CD14-positive monocyte (primary cell): ENCODE data around the gene CEBPG. TPM values are rescaled to one million over a fixed set of nuclear protein-coding genes. Genes with fewer than 3 reads are reported as not detected.
A peak's percentile ranks its signal among the peaks of the same experiment; 100 is the strongest.

Experiments used
- DNase-seq, 3 donors: peaks; one replicate each; pipeline ENCODE4 v3.0.0-alpha.2; 2011 to 2022
- H2AFZ ChIP-seq: 2 replicates; pipeline ENCODE4 v1.6.0; 2012; ENCODE audit warnings: mild to moderate bottlenecking, low read depth, low read length, inconsistent platforms; ENCODE audit not compliant: insufficient read depth, poor library complexity, severe bottlenecking
- H3K27ac ChIP-seq, 2 donors: 1 replicate in 1 of 2; 2 replicates in 1 of 2; pipeline ENCODE4 v1.5.1; 2012 to 2013; ENCODE audit warnings: low read length in 2 of 2, control low read depth in 1 of 2, inconsistent platforms in 1 of 2, low read depth in 1 of 2, mild to moderate bottlenecking in 1 of 2
- H3K27me3 ChIP-seq, 2 donors: one replicate each; pipeline versions ENCODE4 v1.6.0 to v1.6.1; 2011 to 2013; ENCODE audit warnings: low read length in 2 of 2; ENCODE audit not compliant: control insufficient read depth in 2 of 2, insufficient read depth in 2 of 2
- H3K36me3 ChIP-seq, 2 donors: replicated peaks in 1 of 2; 1 replicate in 1 of 2; 2 replicates in 1 of 2; pipeline versions ENCODE4 v1.5.1 to v1.6.1; 2012 to 2013; ENCODE audit warnings: low read length in 2 of 2, control low read depth in 1 of 2, inconsistent platforms in 1 of 2, mild to moderate bottlenecking in 1 of 2; ENCODE audit not compliant: insufficient read depth in 2 of 2, control insufficient read depth in 1 of 2
- H3K4me1 ChIP-seq, 2 donors: 1 replicate in 1 of 2; 2 replicates in 1 of 2; pipeline versions ENCODE4 v1.5.1 to v1.6.1; 2012 to 2013; ENCODE audit warnings: low read length in 2 of 2, control low read depth in 1 of 2, inconsistent platforms in 1 of 2, mild to moderate bottlenecking in 1 of 2, moderate library complexity in 1 of 2; ENCODE audit not compliant: insufficient read depth in 2 of 2, control insufficient read depth in 1 of 2
- H3K4me2 ChIP-seq: replicated peaks from 2 replicates; pipeline ENCODE3; 2012; ENCODE audit warnings: low read length, moderate library complexity, mild to moderate bottlenecking; ENCODE audit not compliant: poor library complexity, severe bottlenecking; ENCODE audit errors: extremely low read depth
- H3K4me3 ChIP-seq, 3 experiments: fragments of 200-600 bp in 1 of 3; sonication (generic) in 1 of 3; replicated peaks in 1 of 3; 1 replicate in 2 of 3; 2 replicates in 1 of 3; pipeline ENCODE4 v1.5.1; 2011 to 2013; ENCODE audit warnings: low read length in 3 of 3, mild to moderate bottlenecking in 3 of 3, control low read depth in 2 of 3, low read depth in 2 of 3, inconsistent platforms in 1 of 3, moderate library complexity in 1 of 3
- H3K79me2 ChIP-seq: 2 replicates; pipeline ENCODE4 v1.6.0; 2012; ENCODE audit warnings: mild to moderate bottlenecking, control low read depth, inconsistent platforms, low read length, moderate library complexity; ENCODE audit not compliant: insufficient read depth
- H3K9ac ChIP-seq: 2 replicates; pipeline ENCODE4 v1.6.0; 2017; ENCODE audit warnings: low read length, mild to moderate bottlenecking; ENCODE audit not compliant: insufficient read depth, poor library complexity, severe bottlenecking
- H3K9me3 ChIP-seq, 2 donors: replicated peaks in 1 of 2; 1 replicate in 1 of 2; 2 replicates in 1 of 2; pipeline versions ENCODE4 v1.5.1 to v1.6.1; 2012 to 2013; ENCODE audit warnings: low read length in 2 of 2, control low read depth in 1 of 2; ENCODE audit not compliant: control insufficient read depth in 1 of 2, insufficient read depth in 1 of 2
- H4K20me1 ChIP-seq: 2 replicates; pipeline ENCODE4 v1.6.0; 2012; ENCODE audit warnings: mild to moderate bottlenecking, low read length, control low read depth, moderate library complexity; ENCODE audit not compliant: insufficient read depth
- H3K27ac Mint-ChIP-seq, 7 donors: one replicate each; pipeline ENCODE4 v1.8.0; 2020; ENCODE audit warnings: mild to moderate bottlenecking in 7 of 7, mixed read lengths in 7 of 7, moderate library complexity in 6 of 7, inconsistent platforms in 2 of 7
- H3K27me3 Mint-ChIP-seq, 3 donors: one replicate each; pipeline ENCODE4 v1.8.0; 2021 to 2022; ENCODE audit warnings: low read depth in 3 of 3, mild to moderate bottlenecking in 3 of 3, mixed read lengths in 3 of 3, moderate library complexity in 3 of 3, inconsistent platforms in 1 of 3
- H3K36me3 Mint-ChIP-seq, 2 donors: one replicate each; pipeline ENCODE4 v1.8.0; 2020; ENCODE audit warnings: mixed read lengths in 2 of 2, inconsistent platforms in 1 of 2, mild to moderate bottlenecking in 1 of 2
- H3K4me1 Mint-ChIP-seq: one replicate; pipeline ENCODE4 v1.8.0; 2020; ENCODE audit warnings: mild to moderate bottlenecking, mixed read lengths
- H3K4me3 Mint-ChIP-seq, 2 donors: one replicate each; pipeline ENCODE4 v1.8.0; 2020; ENCODE audit warnings: mild to moderate bottlenecking in 2 of 2, mixed read lengths in 2 of 2, moderate library complexity in 1 of 2
- H3K9me3 Mint-ChIP-seq, 7 donors: one replicate each; pipeline ENCODE4 v1.8.0; 2020 to 2022; ENCODE audit warnings: mixed read lengths in 7 of 7, mild to moderate bottlenecking in 6 of 7, moderate library complexity in 6 of 7, inconsistent platforms in 2 of 7
- CTCF ChIP-seq: fragments of 200-600 bp; IDR thresholded peaks from one replicate; pipeline ENCODE4 v1.8.0; 2022; ENCODE audit warnings: antibody characterized with exemption, mild to moderate bottlenecking
- WGBS: methylation state at CpG from one replicate; pipeline ENCODE4 v1.1.5; 2013; ENCODE audit warnings: missing lambda C conversion rate; ENCODE audit not compliant: insufficient coverage; 5-methylcytosine and 5-hydroxymethylcytosine counted together
- intact Hi-C, 2 donors: fragments of 100-400 bp; cut with micrococcal nuclease; formaldehyde crosslinking; loops; one replicate each; pipeline versions ENCODE4 v1.15.0 to v1.15.1; 2023
- polyA plus RNA-seq, 3 donors: library from polyadenylated mRNA; depleted of rRNA in 1 of 3; unstranded in 2 of 3; stranded (reverse) in 1 of 3; fragments of 300-500 nt in 2 of 3; fragments of >200 nt in 1 of 3; fragmentation: Illumina TruSeq in 2 of 3; gene quantifications; 1 replicate in 2 of 3; 2 replicates in 1 of 3; pipeline ENCODE4 v1.2.3, GENCODE V29; 2012 to 2021

The CEBPG gene
- polyA plus RNA-seq, 3 donors = 16.8 to 18.3 (median 17.8) TPM

GRCh38 chr19:33355535-33355934 is 18.0 kb upstream of the CEBPG start:
- H3K4me1 ChIP-seq = no peaks in the 10 kb centered on the region
- H3K4me1 Mint-ChIP-seq = no peaks in the 10 kb centered on the region
- no CpG with 5 or more reads among the region's 2 CpGs for WGBS
- intact Hi-C loops = no loop called here
- peaks cover 0 to 3% of the 10 kb centered on the region in 2 donors for H3K36me3 Mint-ChIP-seq
- H3K4me3 Mint-ChIP-seq = no peak overlapping the region
- peaks cover 1 to 4% (median 4%) of the 10 kb centered on the region in 3 donors for H3K27me3 Mint-ChIP-seq
- H3K36me3 ChIP-seq = no peaks in the 10 kb centered on the region
- H3K27ac ChIP-seq = no peak overlapping the region
- DNase-seq = no peak
- peaks cover 0 to 2% of the 10 kb centered on the region in 2 donors for H3K27me3 ChIP-seq
- no peak overlapping the region for H2AFZ ChIP-seq
- H4K20me1 ChIP-seq = no peaks in the 10 kb centered on the region
- no peak overlapping the region for H3K4me2 ChIP-seq
- no peak overlapping the region for H3K9ac ChIP-seq
- H3K9me3 ChIP-seq = peaks cover 6 to 10% of the 10 kb centered on the region in 2 donors
- no peak overlapping the region for H3K4me3 ChIP-seq
- peak overlapping the region in 1 of 7 donors; percentile 21 for H3K27ac Mint-ChIP-seq
- H3K9me3 Mint-ChIP-seq = peaks cover 11 to 20% (median 12%) of the 10 kb centered on the region in 7 donors
- no peaks in the 10 kb centered on the region for H3K79me2 ChIP-seq
- no peak for TF ChIP-seq CTCF

GRCh38 chr19:33357556-33357955 is 16.0 kb upstream of the CEBPG start:
- no peak for DNase-seq
- H2AFZ ChIP-seq = no peak overlapping the region
- H3K27ac ChIP-seq = no peak overlapping the region
- H3K27me3 ChIP-seq = no peaks in the 10 kb centered on the region
- TF ChIP-seq CTCF = no peak
- intact Hi-C loops = no loop called here
- no peak overlapping the region for H3K4me2 ChIP-seq
- no peaks in the 10 kb centered on the region for H3K36me3 ChIP-seq
- H3K9me3 Mint-ChIP-seq = peaks cover 10 to 15% (median 11%) of the 10 kb centered on the region in 7 donors
- H3K36me3 Mint-ChIP-seq = peaks cover 0 to 3% of the 10 kb centered on the region in 2 donors
- H3K4me3 ChIP-seq = no peak overlapping the region
- no peak overlapping the region for H3K9ac ChIP-seq
- H3K4me1 Mint-ChIP-seq = no peaks in the 10 kb centered on the region
- peaks cover 1 to 5% (median 4%) of the 10 kb centered on the region in 3 donors for H3K27me3 Mint-ChIP-seq
- no peak overlapping the region for H3K4me3 Mint-ChIP-seq
- H4K20me1 ChIP-seq = no peaks in the 10 kb centered on the region
- H3K4me1 ChIP-seq = no peaks in the 10 kb centered on the region
- H3K9me3 ChIP-seq = peaks cover 6 to 10% of the 10 kb centered on the region in 2 donors
- H3K27ac Mint-ChIP-seq = no peak overlapping the region
- H3K79me2 ChIP-seq = no peaks in the 10 kb centered on the region
- WGBS = no CpG with 5 or more reads among the region's 1 CpG
